ENCODE results near the gene FNBP1L.

FNBP1L gene

GRCh38 chr1:93593854-93594602 lies 146.1 kb downstream of the FNBP1L start:
- H3K36me3 ChIP-seq (ENCODE audit: control insufficient read depth in 1 of 2, insufficient read depth in 2 of 2, low read length in 2 of 2) = peaks cover 6 to 13% of the 10 kb centered on the region in 2 experiments

GRCh38 chr1:93594603-93594880 lies 146.6 kb downstream of the FNBP1L start:
- H3K79me1 ChIP-seq (ENCODE audit: low read length) = peaks cover 20% of the 10 kb centered on the region
- no peak for DNase-seq
- peak overlapping the region; percentile 5 for H3K18ac ChIP-seq (ENCODE audit: low read length)

More at GRCh38 chr1:93593854-93594602, 146.1 kb downstream of the FNBP1L start:
- Histone ChIP-seq H3K9me3 (ENCODE audit: insufficient read depth, low read depth, low read length) (no peaks in the 10 kb centered on the region), H4K12ac (ENCODE audit: low read depth, low read length) (no peak overlapping the region), H3K18ac (ENCODE audit: low read length) (peak overlapping the region; percentile 5), H2BK12ac (ENCODE audit: low read length) (peak overlapping the region; percentile 5), H2AK5ac (ENCODE audit: low read length) (no peak overlapping the region), H2AFZ (ENCODE audit: insufficient read depth, low read length, poor library complexity) (no peak overlapping the region), H3K79me2 (ENCODE audit: control insufficient read depth, insufficient read depth, low read length, poor library complexity) (peaks cover 4% of the 10 kb centered on the region), H3K79me1 (ENCODE audit: low read length) (peaks cover 17% of the 10 kb centered on the region), H3K27me3 (ENCODE audit: insufficient read depth, low read length) (no peaks in the 10 kb centered on the region), H3K23ac (ENCODE audit: low read length) (no peak overlapping the region), H3K4me2 (ENCODE audit: low read length) (peak overlapping the region; percentile 13), H3K4me3 (ENCODE audit: low read depth, low read length) (no peak overlapping the region), H3K9ac (ENCODE audit: low read length) (no peak overlapping the region), H4K8ac (ENCODE audit: low read depth, low read length) (no peak overlapping the region), H4K91ac (ENCODE audit: low read depth, low read length) (peak overlapping the region; percentile 28), H3K4ac (ENCODE audit: low read depth, low read length) (peak overlapping the region; percentile 0), H3K27ac (ENCODE audit: low read depth, low read length) (peak overlapping the region; percentile 66), H2BK5ac (ENCODE audit: low read depth, low read length, poor library complexity) (peak overlapping the region; percentile 7), H3K4me1 (ENCODE audit: control insufficient read depth in 1 of 2, insufficient read depth in 2 of 2, low read length in 2 of 2) (peaks cover 26 to 41% of the 10 kb centered on the region in 2 experiments), H2BK120ac (ENCODE audit: insufficient read depth, low read length, poor library complexity) (peak overlapping the region; percentile 38), H3K14ac (ENCODE audit: low read length) (peak overlapping the region; percentile 6)
- DNase-seq = peak; percentile 68 to 78
- WGBS (ENCODE audit: extremely low coverage, insufficient coverage, insufficient read length) = no CpG with 5 or more reads among the region's 13 CpGs

GRCh38 chr1:93595266-93595665 lies 147.3 kb downstream of the FNBP1L start:
- Histone ChIP-seq H3K14ac (ENCODE audit: low read length) (no peak overlapping the region), H3K36me3 (ENCODE audit: control insufficient read depth in 1 of 2, insufficient read depth in 2 of 2, low read length in 2 of 2) (peaks cover 4 to 11% of the 10 kb centered on the region in 2 experiments), H2BK120ac (ENCODE audit: insufficient read depth, low read length, poor library complexity) (no peak overlapping the region)

More at GRCh38 chr1:93594603-93594880, 146.6 kb downstream of the FNBP1L start:
- H2AK5ac ChIP-seq (ENCODE audit: low read length) = no peak overlapping the region
- H3K27me3 ChIP-seq (ENCODE audit: insufficient read depth, low read length) = no peaks in the 10 kb centered on the region
- no peak overlapping the region for H3K4me3 ChIP-seq (ENCODE audit: low read depth, low read length)
- peak overlapping the region; percentile 0 for H3K4ac ChIP-seq (ENCODE audit: low read depth, low read length)
- H3K4me1 ChIP-seq (ENCODE audit: control insufficient read depth in 1 of 2, insufficient read depth in 2 of 2, low read length in 2 of 2) = peaks cover 29 to 47% of the 10 kb centered on the region in 2 experiments
- H3K27ac ChIP-seq (ENCODE audit: low read depth, low read length) = peak overlapping the region; percentile 66
- no peak overlapping the region for H4K12ac ChIP-seq (ENCODE audit: low read depth, low read length)
- peak overlapping the region; percentile 7 for H2BK5ac ChIP-seq (ENCODE audit: low read depth, low read length, poor library complexity)
- H4K91ac ChIP-seq (ENCODE audit: low read depth, low read length) = peak overlapping the region; percentile 28
- no peak overlapping the region for H3K9ac ChIP-seq (ENCODE audit: low read length)
- H4K8ac ChIP-seq (ENCODE audit: low read depth, low read length) = no peak overlapping the region
- H2BK12ac ChIP-seq (ENCODE audit: low read length) = peak overlapping the region; percentile 1
- H2AFZ ChIP-seq (ENCODE audit: insufficient read depth, low read length, poor library complexity) = no peak overlapping the region
- no peaks in the 10 kb centered on the region for H3K9me3 ChIP-seq (ENCODE audit: insufficient read depth, low read depth, low read length)
- H2BK120ac ChIP-seq (ENCODE audit: insufficient read depth, low read length, poor library complexity) = peak overlapping the region; percentile 38
- peaks cover 4 to 11% of the 10 kb centered on the region in 2 experiments for H3K36me3 ChIP-seq (ENCODE audit: control insufficient read depth in 1 of 2, insufficient read depth in 2 of 2, low read length in 2 of 2)
- peaks cover 4% of the 10 kb centered on the region for H3K79me2 ChIP-seq (ENCODE audit: control insufficient read depth, insufficient read depth, low read length, poor library complexity)
- no CpG with 5 or more reads among the region's 1 CpG for WGBS (ENCODE audit: extremely low coverage, insufficient coverage, insufficient read length)
- H3K23ac ChIP-seq (ENCODE audit: low read length) = no peak overlapping the region
- H3K4me2 ChIP-seq (ENCODE audit: low read length) = peak overlapping the region; percentile 13
- H3K14ac ChIP-seq (ENCODE audit: low read length) = peak overlapping the region; percentile 6

GRCh38 chr1:93595743-93596142 lies 147.8 kb downstream of the FNBP1L start:
- H2AFZ ChIP-seq (ENCODE audit: insufficient read depth, low read length, poor library complexity) = no peak overlapping the region
- H3K27ac ChIP-seq (ENCODE audit: low read depth, low read length) = no peak overlapping the region
- WGBS (ENCODE audit: extremely low coverage, insufficient coverage, insufficient read length) = no CpG with 5 or more reads among the region's 4 CpGs
- no peak overlapping the region for H3K23ac ChIP-seq (ENCODE audit: low read length)
- H2BK120ac ChIP-seq (ENCODE audit: insufficient read depth, low read length, poor library complexity) = no peak overlapping the region
- no peaks in the 10 kb centered on the region for H3K9me3 ChIP-seq (ENCODE audit: insufficient read depth, low read depth, low read length)
- H3K36me3 ChIP-seq (ENCODE audit: control insufficient read depth in 1 of 2, insufficient read depth in 2 of 2, low read length in 2 of 2) = peaks cover 4 to 11% of the 10 kb centered on the region in 2 experiments
- H4K12ac ChIP-seq (ENCODE audit: low read depth, low read length) = no peak overlapping the region
- no peak overlapping the region for H3K4ac ChIP-seq (ENCODE audit: low read depth, low read length)
- H2AK5ac ChIP-seq (ENCODE audit: low read length) = no peak overlapping the region
- H3K9ac ChIP-seq (ENCODE audit: low read length) = no peak overlapping the region
- peaks cover 32% of the 10 kb centered on the region for H3K79me1 ChIP-seq (ENCODE audit: low read length)
- H3K4me3 ChIP-seq (ENCODE audit: low read depth, low read length) = no peak overlapping the region
- H3K27me3 ChIP-seq (ENCODE audit: insufficient read depth, low read length) = no peaks in the 10 kb centered on the region
- no peak overlapping the region for H4K8ac ChIP-seq (ENCODE audit: low read depth, low read length)
- no peak overlapping the region for H3K4me2 ChIP-seq (ENCODE audit: low read length)
- H3K14ac ChIP-seq (ENCODE audit: low read length) = no peak overlapping the region
- H3K79me2 ChIP-seq (ENCODE audit: control insufficient read depth, insufficient read depth, low read length, poor library complexity) = peaks cover 8% of the 10 kb centered on the region
- H2BK12ac ChIP-seq (ENCODE audit: low read length) = no peak overlapping the region
- no peak overlapping the region for H4K91ac ChIP-seq (ENCODE audit: low read depth, low read length)
- H3K18ac ChIP-seq (ENCODE audit: low read length) = no peak overlapping the region
- H2BK5ac ChIP-seq (ENCODE audit: low read depth, low read length, poor library complexity) = no peak overlapping the region
- no peak for DNase-seq
- peaks cover 40 to 59% of the 10 kb centered on the region in 2 experiments for H3K4me1 ChIP-seq (ENCODE audit: control insufficient read depth in 1 of 2, insufficient read depth in 2 of 2, low read length in 2 of 2)

More at GRCh38 chr1:93595266-93595665, 147.3 kb downstream of the FNBP1L start:
- no peak overlapping the region for H4K91ac ChIP-seq (ENCODE audit: low read depth, low read length)
- H3K18ac ChIP-seq (ENCODE audit: low read length) = no peak overlapping the region
- H3K23ac ChIP-seq (ENCODE audit: low read length) = no peak overlapping the region
- H3K4me3 ChIP-seq (ENCODE audit: low read depth, low read length) = no peak overlapping the region
- no CpG with 5 or more reads among the region's 2 CpGs for WGBS (ENCODE audit: extremely low coverage, insufficient coverage, insufficient read length)
- no peak overlapping the region for H2AFZ ChIP-seq (ENCODE audit: insufficient read depth, low read length, poor library complexity)
- no peak overlapping the region for H3K9ac ChIP-seq (ENCODE audit: low read length)
- no peaks in the 10 kb centered on the region for H3K27me3 ChIP-seq (ENCODE audit: insufficient read depth, low read length)
- peak overlapping the region; percentile 49 for H3K4ac ChIP-seq (ENCODE audit: low read depth, low read length)
- H3K79me2 ChIP-seq (ENCODE audit: control insufficient read depth, insufficient read depth, low read length, poor library complexity) = peaks cover 4% of the 10 kb centered on the region
- H4K8ac ChIP-seq (ENCODE audit: low read depth, low read length) = no peak overlapping the region
- no peak for DNase-seq
- H3K4me2 ChIP-seq (ENCODE audit: low read length) = no peak overlapping the region
- no peaks in the 10 kb centered on the region for H3K9me3 ChIP-seq (ENCODE audit: insufficient read depth, low read depth, low read length)
- H3K27ac ChIP-seq (ENCODE audit: low read depth, low read length) = no peak overlapping the region
- H2BK5ac ChIP-seq (ENCODE audit: low read depth, low read length, poor library complexity) = no peak overlapping the region
- H2AK5ac ChIP-seq (ENCODE audit: low read length) = no peak overlapping the region
- H2BK12ac ChIP-seq (ENCODE audit: low read length) = no peak overlapping the region
- peaks cover 27% of the 10 kb centered on the region for H3K79me1 ChIP-seq (ENCODE audit: low read length)
- H4K12ac ChIP-seq (ENCODE audit: low read depth, low read length) = no peak overlapping the region
- peaks cover 35 to 54% of the 10 kb centered on the region in 2 experiments for H3K4me1 ChIP-seq (ENCODE audit: control insufficient read depth in 1 of 2, insufficient read depth in 2 of 2, low read length in 2 of 2)

All from trophoblast cell (in vitro differentiated cells and primary cell).